ENCODE measurements around the gene CNKSR3.

GRCh38 chr6:154482858-154483257 lies 27.6 kb downstream of the CNKSR3 start:
- TF ChIP-seq POLR2AphosphoS5 (IDR thresholded peaks at IDR 0.05; ENCODE audit: low read depth), result no peak
- TF ChIP-seq CTCF (IDR thresholded peaks at IDR 0.05; ENCODE audit: insufficient read depth, low read length), result no peak

Measured in HL-60 (cell line).